ENCODE data around the gene SDF2L1.
"Not testable (repeated sequence)": the region's sequence is repeated elsewhere in the genome, so short reads cannot be mapped to it uniquely, and the experiment has no call there.

The SDF2L1 gene

GRCh38 chr22:21641789-21642583 is at the start of gene SDF2L1:
TSS of gene SDF2L1 (plus strand) at chr22:21642302. CDS start at chr22:21642337, 35 bp downstream.
- no peak for TF ChIP-seq CTCF (IDR thresholded peaks at IDR 0.05; ENCODE audit: low read depth, low read length)
- H3K4me3 ChIP-seq (ENCODE audit: low read depth, low read length) = peak within 1 kb of the TSS; percentile 77

GRCh38 chr22:21592422-21592821 is 49.7 kb upstream of the SDF2L1 start:
- no peak for TF ChIP-seq CTCF (IDR thresholded peaks at IDR 0.05; ENCODE audit: low read depth, low read length)

GRCh38 chr22:21593406-21594232 is 48.5 kb upstream of the SDF2L1 start:
- no peak overlapping the region for H3K4me3 ChIP-seq (ENCODE audit: low read depth, low read length)
- TF ChIP-seq CTCF (IDR thresholded peaks at IDR 0.05; ENCODE audit: low read depth, low read length) = 0 out of 2 replicates have a peak, but pooled peaks have one; percentile 30

More at GRCh38 chr22:21592422-21592821, 49.7 kb upstream of the SDF2L1 start:
- no peak overlapping the region for H3K4me3 ChIP-seq (ENCODE audit: low read depth, low read length)

GRCh38 chr22:21594865-21595452 is 47.1 kb upstream of the SDF2L1 start:
- no peak for TF ChIP-seq CTCF (IDR thresholded peaks at IDR 0.05; ENCODE audit: low read depth, low read length)
- no peak overlapping the region for H3K4me3 ChIP-seq (ENCODE audit: low read depth, low read length)

GRCh38 chr22:21596356-21597135 is 45.6 kb upstream of the SDF2L1 start:
- H3K4me3 ChIP-seq (ENCODE audit: low read depth, low read length) = not testable (repeated sequence)

GRCh38 chr22:21598302-21598701 is 43.8 kb upstream of the SDF2L1 start:
- no peak overlapping the region for H3K4me3 ChIP-seq (ENCODE audit: low read depth, low read length)
- no peak for TF ChIP-seq CTCF (IDR thresholded peaks at IDR 0.05; ENCODE audit: low read depth, low read length)
